Stimulated activated naive CD4-positive, alpha-beta T cell (primary cell): ENCODE data around the gene FKRP.
"Not testable (repeated sequence)": the region's sequence is repeated elsewhere in the genome, so short reads cannot be mapped to it uniquely, and the experiment has no call there.

Source experiments
- DNase-seq, 6 experiments: peaks; one replicate each; lab custom pipeline; 2025; lab: John Stamatoyannopoulos, UW

The FKRP gene

GRCh38 chr19:46745521-46746280 is at the start of gene FKRP:
FKRP (plus strand) TSS chr19:46746057; CDS start chr19:46755451, 9,394 bp downstream.
- peak in 5 of 6 experiments; percentile 12 to 48 (median 25) for DNase-seq

GRCh38 chr19:46696866-46697203 is 49.0 kb upstream of the FKRP start:
- no peak for DNase-seq

DNA sequence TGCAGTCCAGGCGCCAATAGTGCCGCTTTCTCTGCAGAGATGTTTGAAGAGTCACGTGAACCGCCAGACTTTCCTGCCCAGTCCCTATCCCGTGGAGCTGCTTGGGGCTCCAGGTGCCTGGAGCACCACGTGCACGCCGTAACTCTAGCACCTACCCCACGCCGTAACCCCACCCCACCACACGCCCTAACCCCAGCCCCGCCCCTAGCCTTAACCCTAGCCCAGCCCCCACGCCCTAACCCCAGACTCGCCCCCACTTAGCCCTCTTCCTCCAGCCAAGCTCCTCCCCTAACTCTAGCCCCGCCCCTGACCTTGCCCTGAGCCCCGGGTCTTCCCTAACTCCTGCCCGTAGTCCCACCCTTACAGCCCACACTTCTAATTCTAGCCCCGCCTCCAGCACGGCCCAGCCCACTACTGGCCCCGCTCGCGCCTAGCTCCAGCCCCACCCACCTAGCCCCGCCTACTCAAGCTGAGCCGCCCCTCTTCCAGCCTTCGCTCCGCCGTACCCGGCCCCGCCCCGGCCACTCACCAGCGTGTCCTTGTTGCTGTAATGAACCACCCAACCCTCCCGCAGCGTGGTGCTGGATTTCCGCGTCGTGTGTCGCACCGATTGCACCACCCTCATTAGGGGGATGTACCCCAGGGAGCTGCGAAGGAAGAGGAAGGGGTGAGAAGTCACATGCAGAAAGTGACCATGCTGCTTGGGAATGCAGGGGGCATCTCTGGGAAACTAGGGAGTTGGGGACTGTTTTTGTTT is 48.5 kb upstream of the FKRP start:
- no peak for DNase-seq

GRCh38 chr19:46698395-46699321 is 47.2 kb upstream of the FKRP start:
- DNase-seq, result no peak

- DNase-seq, result no peak
Measured at GRCh38 chr19:46700704-46701103, 45.2 kb upstream of the FKRP start.

GRCh38 chr19:46704379-46705076 is 41.3 kb upstream of the FKRP start:
- DNase-seq, result peak; percentile 52 to 91 (median 81)

GRCh38 chr19:46710687-46711086 is 35.2 kb upstream of the FKRP start:
- DNase-seq, result peak in 2 of 6 experiments; percentile 5 to 6

DNA sequence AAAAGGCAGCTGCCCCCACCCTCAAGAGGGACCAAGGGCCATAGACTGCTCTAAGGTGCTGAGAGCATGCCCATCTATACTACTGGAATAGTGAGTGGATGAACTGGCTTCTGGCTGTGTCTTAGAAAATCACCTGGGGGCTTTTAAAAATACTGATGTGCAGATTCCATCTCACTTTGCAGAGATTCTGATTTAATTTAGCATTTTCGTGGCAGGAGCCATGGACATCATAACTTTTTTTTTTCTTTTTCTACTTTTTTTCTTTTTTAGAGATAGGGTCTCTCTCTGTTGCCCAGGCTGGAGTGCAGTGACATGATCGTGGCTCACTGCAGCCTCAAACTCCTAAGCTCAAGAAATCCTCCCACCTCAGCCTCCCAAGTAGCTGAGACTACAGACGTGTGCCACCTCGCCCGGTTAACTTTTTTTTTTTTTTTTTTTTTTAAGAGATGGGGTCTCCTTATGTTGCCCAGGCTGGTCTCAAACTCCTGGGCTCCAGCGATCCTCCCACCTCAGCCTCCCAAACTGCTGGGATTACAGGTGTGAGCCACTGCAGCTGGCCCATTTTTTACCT is 33.0 kb upstream of the FKRP start:
- DNase-seq, result not testable (repeated sequence)

DNA sequence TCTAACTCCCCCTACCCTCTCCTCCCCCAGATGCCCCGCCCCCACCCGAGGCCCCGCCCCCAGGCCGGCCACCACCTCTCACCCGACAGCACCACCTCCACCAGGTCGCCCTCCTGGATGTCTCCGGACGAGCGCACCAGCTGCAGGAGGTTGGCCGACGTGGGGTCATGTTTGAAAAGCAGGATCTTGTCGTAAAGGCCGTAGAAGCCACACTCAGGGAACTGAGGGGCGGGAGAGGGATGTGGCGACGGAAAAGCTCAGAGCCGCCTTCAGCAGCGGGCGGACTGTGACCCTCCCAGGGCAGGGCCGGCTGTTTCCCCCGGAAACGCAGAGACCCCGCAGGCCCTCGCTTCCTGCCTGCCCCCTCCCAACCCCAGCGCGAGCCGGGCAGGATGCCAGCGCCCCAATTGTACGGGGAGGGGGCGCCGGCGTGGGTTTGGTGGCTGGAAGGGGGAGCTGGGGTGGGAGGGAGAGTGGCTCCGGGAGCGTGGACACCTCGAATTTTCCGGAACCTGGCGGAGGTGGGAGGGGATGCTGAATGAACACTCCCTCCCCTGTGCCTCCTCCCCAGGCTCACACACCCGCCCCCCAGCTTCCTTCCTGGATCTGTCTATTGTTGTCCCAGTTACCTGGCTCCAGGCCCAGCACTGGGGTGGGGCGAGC is 31.9 kb upstream of the FKRP start:
- peak; percentile 71 to 89 (median 80) for DNase-seq

GRCh38 chr19:46714444-46715106 is 31.3 kb upstream of the FKRP start:
- peak in 4 of 6 experiments; percentile 72 to 89 (median 80) for DNase-seq

- DNase-seq, result peak in 1 of 6 experiments; percentile 12
Measured at GRCh38 chr19:46715620-46715974, 30.3 kb upstream of the FKRP start.

DNA sequence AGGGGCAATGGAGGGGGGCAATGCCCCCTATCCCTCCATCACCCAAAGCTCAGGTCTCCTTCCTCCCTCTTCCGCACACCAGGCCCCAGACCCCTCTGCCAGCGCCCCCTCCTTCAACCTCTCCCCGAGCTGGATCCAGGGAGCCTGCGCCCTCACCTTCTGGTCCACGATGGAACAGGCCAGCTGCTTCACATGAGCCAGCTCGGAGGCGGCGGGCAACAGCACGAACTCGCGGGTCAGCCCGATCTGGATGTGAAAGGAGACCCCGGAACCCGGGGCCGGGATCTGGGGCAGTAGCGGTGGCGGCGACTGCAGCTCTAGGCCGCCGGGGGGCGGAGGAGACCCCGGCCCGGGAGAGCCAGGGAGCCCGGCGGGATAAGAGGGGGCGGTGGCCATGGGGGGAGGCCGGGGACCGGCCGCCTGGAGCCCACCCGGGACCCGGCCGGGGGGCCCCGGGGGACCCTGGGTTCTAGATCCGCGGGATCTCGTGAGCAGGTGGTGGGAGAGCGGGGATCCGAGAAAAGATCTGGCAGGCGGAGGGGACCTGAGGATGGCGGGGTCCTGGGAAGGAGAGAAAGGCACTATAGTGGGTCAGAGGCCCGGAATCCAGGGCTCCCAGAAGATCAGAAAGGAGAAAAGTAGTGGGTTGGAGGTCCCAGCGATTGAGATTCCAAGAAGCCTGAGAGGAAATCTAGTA is 29.7 kb upstream of the FKRP start:
- DNase-seq, result peak in 2 of 6 experiments; percentile 3 to 18

GRCh38 chr19:46716672-46717033 is 29.2 kb upstream of the FKRP start:
- DNase-seq, result peak in 1 of 6 experiments; percentile 40

DNA sequence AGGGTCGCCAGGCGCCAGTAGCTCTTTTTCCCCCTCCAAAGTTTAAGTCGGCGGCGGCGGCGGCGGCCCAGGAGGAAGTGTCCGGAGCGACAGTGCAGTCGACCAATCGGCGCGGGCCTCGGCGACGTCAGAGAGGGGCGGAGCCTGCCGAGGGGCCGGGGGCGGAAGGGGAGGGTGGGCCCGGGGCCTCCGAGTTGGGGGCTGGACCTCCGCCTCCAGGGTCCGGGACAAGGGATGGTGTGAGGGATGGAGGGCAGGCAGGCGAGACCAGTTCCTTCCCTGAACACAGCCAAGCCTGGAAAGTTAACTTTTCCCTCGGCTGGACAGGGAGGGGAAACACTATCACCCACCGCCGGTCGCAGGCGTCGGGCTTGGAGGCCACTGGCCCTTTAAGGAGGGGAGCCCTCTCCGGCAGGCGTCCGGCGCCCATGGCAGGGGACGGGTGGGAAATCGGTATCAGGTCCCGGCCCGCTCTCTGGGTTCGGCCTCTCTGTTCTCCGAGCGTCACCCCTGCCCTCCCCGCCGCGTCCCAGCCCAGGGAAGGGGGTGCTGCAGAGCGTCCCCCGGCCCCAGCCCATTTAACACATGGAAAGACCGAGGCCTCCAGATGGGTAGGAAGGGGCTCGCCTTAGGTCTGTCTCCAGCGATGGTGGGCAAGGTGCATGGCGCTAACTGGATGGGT is 28.7 kb upstream of the FKRP start, which contains the start of gene PRKD2:
PRKD2 (minus strand) TSS at position 81 of the 682 bp plus-strand sequence. CDS start 744 bp downstream, outside the sequence.
- DNase-seq, result peak; percentile 60 to 83 (median 80)

DNA sequence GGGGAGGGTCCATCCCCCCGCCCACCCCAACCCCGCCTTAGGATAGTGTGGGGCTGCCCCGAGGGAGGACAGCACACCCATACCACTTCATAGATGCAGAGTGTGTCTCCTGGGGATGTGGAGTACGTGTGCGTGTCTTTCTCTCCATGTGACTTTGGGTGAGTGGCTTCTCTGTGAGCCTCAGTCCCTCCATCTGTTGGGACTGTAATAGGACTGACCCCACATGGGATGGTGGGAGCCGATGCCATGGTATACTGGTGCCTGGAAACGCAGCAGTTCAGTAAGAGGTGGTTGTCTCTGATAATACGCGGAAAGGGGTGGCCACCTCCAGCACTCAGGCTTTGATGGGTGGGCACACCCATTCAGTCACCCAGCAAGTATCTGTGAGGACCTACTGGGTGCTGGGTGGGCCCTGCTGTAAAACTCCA is 28.1 kb upstream of the FKRP start:
- DNase-seq, result peak in 4 of 6 experiments; percentile 39 to 57 (median 50)

DNA sequence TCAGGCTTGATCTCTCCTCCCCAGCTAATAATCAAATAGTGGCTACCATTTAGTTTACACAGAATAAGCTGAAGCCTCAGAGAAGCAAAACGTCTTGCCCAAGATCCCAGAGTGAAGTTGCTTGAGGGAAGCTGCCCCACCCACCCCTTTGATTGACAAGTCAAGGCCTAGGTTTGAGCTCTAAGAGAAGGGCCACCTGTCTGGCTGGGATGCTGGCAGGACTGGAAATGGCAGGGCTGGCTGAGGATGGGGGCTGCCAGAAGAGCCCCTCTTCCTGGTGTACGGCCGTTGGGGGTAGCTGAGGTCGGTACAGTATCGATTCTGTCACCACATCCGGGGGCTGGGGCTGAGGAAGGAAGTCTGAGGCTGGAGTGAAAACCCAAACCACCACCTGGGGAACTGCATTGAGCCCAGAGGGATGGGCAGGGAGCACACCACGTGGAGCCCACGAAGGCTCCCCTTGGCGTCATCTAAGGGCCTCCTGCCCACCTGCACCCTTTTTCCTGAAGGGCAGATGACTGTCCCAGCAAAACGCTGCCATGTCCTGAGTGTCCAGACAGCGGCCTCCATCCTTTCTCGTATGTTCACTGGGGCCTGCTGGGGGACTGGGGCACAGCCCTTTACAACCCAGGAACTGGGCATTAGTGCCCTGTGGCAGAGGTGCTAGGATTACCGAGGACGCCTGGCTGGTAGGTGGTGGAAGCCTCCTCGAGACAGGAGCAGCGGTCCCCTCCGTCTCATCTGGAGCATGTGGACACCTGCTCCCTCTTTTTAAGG is 27.5 kb upstream of the FKRP start:
- peak; percentile 42 to 82 (median 61) for DNase-seq

DNA sequence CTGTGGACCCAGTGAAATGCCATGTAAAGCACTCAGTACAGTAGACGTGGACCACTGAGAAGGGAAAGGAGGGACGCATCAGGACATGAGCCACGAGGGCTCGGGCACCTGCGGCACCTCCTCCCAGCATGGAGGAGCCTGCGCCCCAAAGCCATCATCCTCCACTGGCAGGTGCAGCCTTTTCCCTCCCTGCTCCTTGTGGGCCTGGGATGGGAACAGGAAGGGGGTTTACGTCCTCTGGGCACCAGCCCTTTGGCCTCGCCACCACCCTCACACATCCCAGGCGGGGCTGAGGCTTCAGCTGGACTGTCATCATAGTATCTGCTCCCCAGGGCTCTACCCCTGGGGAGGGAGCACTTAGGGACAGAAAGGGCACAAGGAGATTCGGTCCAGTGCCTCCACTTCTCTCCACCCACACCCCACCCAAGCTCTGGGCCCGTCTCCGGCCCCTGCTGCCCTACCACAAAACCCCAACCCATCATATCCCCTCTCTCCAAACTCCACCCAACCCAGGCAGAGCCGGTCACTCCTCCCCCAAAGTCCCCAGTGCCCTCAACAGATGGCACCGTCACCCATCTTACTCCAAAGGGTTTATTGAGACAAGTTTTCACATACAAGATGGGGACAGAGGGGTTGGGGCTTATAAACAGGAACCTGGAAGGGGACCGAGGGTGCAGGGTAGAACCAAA is 26.8 kb upstream of the FKRP start:
- DNase-seq, result no peak
